Smooth muscle cell (in vitro differentiated cells): ENCODE results near the gene BNIP5. TPM values are rescaled to one million over a fixed set of nuclear protein-coding genes. Genes with fewer than 3 reads are reported as not detected.
A peak's percentile ranks its signal among the peaks of the same experiment; 100 is the strongest.

Experiments
- DNase-seq: peaks from one replicate; lab custom pipeline; 2025; ENCODE audit not compliant: unreplicated experiment; lab: John Stamatoyannopoulos, UW
- H2AFZ ChIP-seq: fragments of 200-600 bp; sonication (generic); 2 replicates; pipeline ENCODE4 v1.6.0; 2016; ENCODE audit warnings: antibody characterized with exemption, low read depth, mild to moderate bottlenecking
- H3F3A ChIP-seq: fragments of 200-600 bp; sonication (generic); 2 replicates; pipeline ENCODE4 v1.6.0; 2017; ENCODE audit warnings: antibody characterized with exemption, low read depth
- H3K27ac ChIP-seq: fragments of 200-600 bp; sonication (generic); 2 replicates; pipeline ENCODE4 v1.5.1; 2016; ENCODE audit warnings: low read depth, mild to moderate bottlenecking
- H3K27me3 ChIP-seq: fragments of 200-600 bp; sonication (generic); 2 replicates; pipeline ENCODE4 v1.6.1; 2016; ENCODE audit warnings: low read depth, mild to moderate bottlenecking
- H3K36me3 ChIP-seq: fragments of 200-600 bp; sonication (generic); 2 replicates; pipeline ENCODE4 v1.5.1; 2016; ENCODE audit warnings: low read depth
- H3K4me1 ChIP-seq: fragments of 200-600 bp; sonication (generic); 2 replicates; pipeline ENCODE4 v1.5.1; 2016; ENCODE audit warnings: low read depth
- H3K4me2 ChIP-seq: fragments of 200-600 bp; sonication (generic); 2 replicates; pipeline ENCODE4 v1.6.0; 2016; ENCODE audit warnings: mild to moderate bottlenecking
- H3K4me3 ChIP-seq: fragments of 200-600 bp; sonication (generic); 2 replicates; pipeline ENCODE4 v1.5.1; 2016; ENCODE audit warnings: mild to moderate bottlenecking
- H3K79me2 ChIP-seq: fragments of 200-600 bp; sonication (generic); 2 replicates; pipeline ENCODE4 v1.6.0; 2016; ENCODE audit warnings: low read depth, mild to moderate bottlenecking
- H3K9ac ChIP-seq: fragments of 200-600 bp; sonication (generic); 2 replicates; pipeline ENCODE4 v1.6.0; 2016; ENCODE audit warnings: low read depth
- H3K9me3 ChIP-seq: fragments of 200-600 bp; sonication (generic); replicated peaks from 2 replicates; pipeline ENCODE4 v1.5.1; 2016; ENCODE audit warnings: low read depth
- H4K20me1 ChIP-seq: fragments of 200-600 bp; sonication (generic); 2 replicates; pipeline ENCODE4 v1.6.0; 2016; ENCODE audit warnings: low read depth
- WGBS: methylation state at CpG from one replicate; pipeline ENCODE4 v1.1.7; 2016; ENCODE audit warnings: low lambda C conversion rate; 5-methylcytosine and 5-hydroxymethylcytosine counted together
- polyA plus RNA-seq: library from polyadenylated mRNA; unstranded; fragments of >200 nt; fragmentation: Nextera tagmentation; extraction: Ambion mirVana; gene quantifications from 2 replicates; pipeline ENCODE4 v1.2.1, GENCODE V29; 2016
- total RNA-seq: library from RNA; depleted of rRNA; stranded (reverse); fragments of >200 nt; gene quantifications from 2 replicates; pipeline ENCODE4 v1.2.3, GENCODE V29; 2014
- TF ChIP-seq, protein P1 (sequence below): fragments of 200-600 bp; sonication (generic); IDR thresholded peaks from 2 replicates; pipeline ENCODE4 v1.5.1; 2017; ENCODE audit warnings: borderline replicate concordance, mild to moderate bottlenecking, antibody characterized with exemption; ENCODE audit not compliant: insufficient read depth, poor library complexity, severe bottlenecking

Gene BNIP5
- total and polyA plus RNA-seq, 2 experiments from 2014 or later: not detected

- Histone ChIP-seq H3K9ac (no peak overlapping the region), H3K4me1 (peaks cover 5% of the 10 kb centered on the region), H3K4me3 (no peak overlapping the region), H3K27ac (peak overlapping the region; percentile 99), H3K4me2 (no peak overlapping the region), H3K79me2 (no peaks in the 10 kb centered on the region), H3K27me3 (no peaks in the 10 kb centered on the region), H3K9me3 (no peaks in the 10 kb centered on the region), H3K36me3 (no peaks in the 10 kb centered on the region), H3F3A (peaks cover 25% of the 10 kb centered on the region), H4K20me1 (no peaks in the 10 kb centered on the region), H2AFZ (no peak overlapping the region)
- TF ChIP-seq, protein P1, sequence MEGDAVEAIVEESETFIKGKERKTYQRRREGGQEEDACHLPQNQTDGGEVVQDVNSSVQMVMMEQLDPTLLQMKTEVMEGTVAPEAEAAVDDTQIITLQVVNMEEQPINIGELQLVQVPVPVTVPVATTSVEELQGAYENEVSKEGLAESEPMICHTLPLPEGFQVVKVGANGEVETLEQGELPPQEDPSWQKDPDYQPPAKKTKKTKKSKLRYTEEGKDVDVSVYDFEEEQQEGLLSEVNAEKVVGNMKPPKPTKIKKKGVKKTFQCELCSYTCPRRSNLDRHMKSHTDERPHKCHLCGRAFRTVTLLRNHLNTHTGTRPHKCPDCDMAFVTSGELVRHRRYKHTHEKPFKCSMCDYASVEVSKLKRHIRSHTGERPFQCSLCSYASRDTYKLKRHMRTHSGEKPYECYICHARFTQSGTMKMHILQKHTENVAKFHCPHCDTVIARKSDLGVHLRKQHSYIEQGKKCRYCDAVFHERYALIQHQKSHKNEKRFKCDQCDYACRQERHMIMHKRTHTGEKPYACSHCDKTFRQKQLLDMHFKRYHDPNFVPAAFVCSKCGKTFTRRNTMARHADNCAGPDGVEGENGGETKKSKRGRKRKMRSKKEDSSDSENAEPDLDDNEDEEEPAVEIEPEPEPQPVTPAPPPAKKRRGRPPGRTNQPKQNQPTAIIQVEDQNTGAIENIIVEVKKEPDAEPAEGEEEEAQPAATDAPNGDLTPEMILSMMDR: no peak
- no peak for DNase-seq
- WGBS: 96% methylated on average over 6 of the region's 6 CpGs
Observed at GRCh38 chr6:36349240-36349639, 12.6 kb upstream of the BNIP5 start.

GRCh38 chr6:36347621-36348020, 10.9 kb upstream of the BNIP5 start:
- Histone ChIP-seq H3K9me3 (no peaks in the 10 kb centered on the region), H3F3A (peaks cover 25% of the 10 kb centered on the region), H3K27ac (no peak overlapping the region), H3K4me3 (no peak overlapping the region), H3K36me3 (no peaks in the 10 kb centered on the region), H2AFZ (no peak overlapping the region), H3K79me2 (no peaks in the 10 kb centered on the region), H4K20me1 (no peaks in the 10 kb centered on the region), H3K4me2 (no peak overlapping the region), H3K27me3 (no peaks in the 10 kb centered on the region), H3K9ac (no peak overlapping the region), H3K4me1 (peaks cover 5% of the 10 kb centered on the region)
- WGBS: 50% methylated on average over 4 of the region's 4 CpGs
- no peak for DNase-seq
- TF ChIP-seq, protein P1: no peak

GRCh38 chr6:36346486-36347273, 10.0 kb upstream of the BNIP5 start:
- no peaks in the 10 kb centered on the region for H4K20me1 ChIP-seq
- no peaks in the 10 kb centered on the region for H3K27me3 ChIP-seq
- H3K79me2 ChIP-seq: no peaks in the 10 kb centered on the region
- DNase-seq: no peak
- H2AFZ ChIP-seq: no peak overlapping the region
- H3K36me3 ChIP-seq: no peaks in the 10 kb centered on the region
- H3K9ac ChIP-seq: peak overlapping the region; percentile 2
- 91% methylated on average over 20 of the region's 20 CpGs for WGBS
- no peak overlapping the region for H3K4me3 ChIP-seq
- TF ChIP-seq, protein P1: no peak
- H3K4me2 ChIP-seq: peak overlapping the region; percentile 40
- H3K4me1 ChIP-seq: peaks cover 5% of the 10 kb centered on the region
- H3K27ac ChIP-seq: peak overlapping the region; percentile 71
- no peaks in the 10 kb centered on the region for H3K9me3 ChIP-seq
- H3F3A ChIP-seq: peaks cover 25% of the 10 kb centered on the region
